ENCODE results near the gene MRPL36. TPM values are rescaled to one million over a fixed set of nuclear protein-coding genes. Genes with fewer than 3 reads are reported as not detected.
"Not testable (repeated sequence)": the region's sequence is repeated elsewhere in the genome, so short reads cannot be mapped to it uniquely, and the experiment has no call there.

Gene MRPL36
- total and polyA plus RNA-seq, 5 donors from 2014 or later: 15.8 to 127 (median 109) TPM

DNA sequence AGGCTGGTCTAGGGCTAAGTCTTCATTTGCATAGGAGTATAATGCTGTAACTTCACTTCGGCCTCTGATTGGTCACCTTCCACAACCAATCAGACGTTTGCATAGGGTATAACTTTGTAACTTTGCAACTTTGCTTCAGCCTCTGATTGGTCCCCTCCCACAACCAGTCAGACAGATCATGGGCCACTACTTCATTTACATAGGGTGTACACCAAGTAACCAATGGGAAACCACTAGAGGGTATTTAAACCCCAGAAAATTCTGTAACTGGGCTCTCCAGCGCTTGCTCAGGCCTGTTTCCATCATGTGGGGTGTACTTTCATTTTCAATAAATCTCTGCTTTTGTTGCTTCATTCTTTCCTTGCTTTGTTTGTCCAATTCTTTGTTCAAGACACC, 10.2 kb downstream of the MRPL36 start:
- not testable (repeated sequence) for H3K27me3 Mint-ChIP-seq; H3K36me3 ChIP-seq (ENCODE audit: control insufficient read depth, insufficient read depth, low read length); H3K27me3 ChIP-seq (ENCODE audit: control insufficient read depth, insufficient read depth, low read length); H3K27ac ChIP-seq (ENCODE audit: insufficient read depth, low read length, poor library complexity, severe bottlenecking); ATAC-seq (ENCODE audit: low read depth in 2 of 2); H3K9me3 ChIP-seq (ENCODE audit: control insufficient read depth in 2 of 2, low read length in 2 of 2); H3K9me3 Mint-ChIP-seq; H3K36me3 Mint-ChIP-seq
- peaks cover 45% of the 10 kb centered on the region for H3K4me1 ChIP-seq (ENCODE audit: control insufficient read depth, insufficient read depth, low read length, poor library complexity, severe bottlenecking)
- Mint-ChIP-seq H3K4me1 (peaks cover 14 to 47% (median 31%) of the 10 kb centered on the region in 4 donors), H3K27ac (peak overlapping the region in 2 of 3 donors; percentile 89 to 96), H3K4me3 (peak overlapping the region in 3 of 4 donors; percentile 0 to 55 (median 4))
- peak in 2 of 3 donors; percentile 30 to 40 for DNase-seq
- H3K4me3 ChIP-seq (ENCODE audit: low read depth, low read length): peak overlapping the region; percentile 42

DNA sequence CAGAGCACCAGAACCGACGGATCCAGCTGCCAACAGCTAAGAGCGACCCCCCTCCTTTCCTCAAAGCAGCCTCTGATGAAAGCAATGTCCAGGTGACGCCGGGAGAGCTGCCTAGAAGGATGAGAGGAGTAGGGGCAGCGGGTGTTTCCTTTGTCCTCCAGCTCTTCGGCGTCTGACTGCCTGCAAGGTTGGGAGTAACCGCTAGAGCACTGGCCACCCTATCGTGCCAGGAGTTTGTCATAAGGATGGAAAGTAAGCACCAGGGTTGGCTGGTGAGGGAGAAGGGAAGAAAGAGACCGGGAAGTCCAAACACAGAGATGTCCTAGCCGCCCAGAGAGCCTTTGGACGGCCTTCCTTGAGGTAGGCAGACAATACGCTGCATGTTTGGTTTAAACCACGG, 10.8 kb downstream of the MRPL36 start:
- H3K4me3 Mint-ChIP-seq: peak overlapping the region in 2 of 4 donors; percentile 38 to 52

DNA sequence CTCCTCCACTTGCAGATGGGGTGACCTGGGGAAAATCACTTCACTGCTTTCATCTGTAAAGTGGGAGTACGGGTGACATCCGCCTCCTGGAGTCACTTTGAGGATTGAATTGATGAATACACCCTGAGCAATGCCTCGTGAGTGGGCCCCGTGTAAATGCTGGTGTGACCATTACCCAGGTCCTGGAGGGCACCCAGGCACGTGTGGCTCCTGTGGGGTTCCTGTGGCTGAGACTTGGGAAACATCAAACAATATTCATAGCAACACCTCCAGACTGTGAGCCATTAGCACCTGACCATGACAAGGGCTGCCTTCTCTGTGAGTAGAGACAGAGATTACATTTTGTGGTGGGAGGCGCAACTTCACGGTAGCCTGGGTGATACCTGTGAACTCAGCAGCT, 11.4 kb downstream of the MRPL36 start:
- Histone ChIP-seq H3K4me1 (ENCODE audit: control insufficient read depth, insufficient read depth, low read length, poor library complexity, severe bottlenecking) (peaks cover 35% of the 10 kb centered on the region), H3K36me3 (ENCODE audit: control insufficient read depth, insufficient read depth, low read length) (no peaks in the 10 kb centered on the region), H3K27me3 (ENCODE audit: control insufficient read depth, insufficient read depth, low read length) (no peaks in the 10 kb centered on the region), H3K27ac (ENCODE audit: insufficient read depth, low read length, poor library complexity, severe bottlenecking) (no peak overlapping the region), H3K4me3 (ENCODE audit: low read depth, low read length) (no peak overlapping the region), H3K9me3 (ENCODE audit: control insufficient read depth in 2 of 2, low read length in 2 of 2) (no peaks in the 10 kb centered on the region)
- peaks cover 10 to 37% (median 26%) of the 10 kb centered on the region in 4 donors for H3K4me1 Mint-ChIP-seq
- ATAC-seq (ENCODE audit: low read depth in 2 of 2) (no peak), DNase-seq (no peak)
- peaks cover 0 to 4% (median 0%) of the 10 kb centered on the region in 7 donors for H3K9me3 Mint-ChIP-seq
- no peak overlapping the region for H3K27ac Mint-ChIP-seq
- H3K27me3 Mint-ChIP-seq: peaks cover 9% of the 10 kb centered on the region
- no peaks in the 10 kb centered on the region for H3K36me3 Mint-ChIP-seq
- H3K4me3 Mint-ChIP-seq: no peak overlapping the region

More for the DNA sequence above, 10.8 kb downstream of the MRPL36 start:
- Histone ChIP-seq H3K4me1 (ENCODE audit: control insufficient read depth, insufficient read depth, low read length, poor library complexity, severe bottlenecking) (peaks cover 39% of the 10 kb centered on the region), H3K4me3 (ENCODE audit: low read depth, low read length) (no peak overlapping the region), H3K9me3 (ENCODE audit: control insufficient read depth in 2 of 2, low read length in 2 of 2) (no peaks in the 10 kb centered on the region), H3K36me3 (ENCODE audit: control insufficient read depth, insufficient read depth, low read length) (no peaks in the 10 kb centered on the region), H3K27me3 (ENCODE audit: control insufficient read depth, insufficient read depth, low read length) (no peaks in the 10 kb centered on the region), H3K27ac (ENCODE audit: insufficient read depth, low read length, poor library complexity, severe bottlenecking) (no peak overlapping the region)
- H3K4me1 Mint-ChIP-seq: peaks cover 14 to 43% (median 29%) of the 10 kb centered on the region in 4 donors
- peak overlapping the region in 1 of 3 donors; percentile 96 for H3K27ac Mint-ChIP-seq
- H3K9me3 Mint-ChIP-seq: peaks cover 0 to 4% (median 0%) of the 10 kb centered on the region in 7 donors
- H3K27me3 Mint-ChIP-seq: peaks cover 5% of the 10 kb centered on the region
- no peak for ATAC-seq (ENCODE audit: low read depth in 2 of 2)
- no peaks in the 10 kb centered on the region for H3K36me3 Mint-ChIP-seq
- no peak for DNase-seq

DNA sequence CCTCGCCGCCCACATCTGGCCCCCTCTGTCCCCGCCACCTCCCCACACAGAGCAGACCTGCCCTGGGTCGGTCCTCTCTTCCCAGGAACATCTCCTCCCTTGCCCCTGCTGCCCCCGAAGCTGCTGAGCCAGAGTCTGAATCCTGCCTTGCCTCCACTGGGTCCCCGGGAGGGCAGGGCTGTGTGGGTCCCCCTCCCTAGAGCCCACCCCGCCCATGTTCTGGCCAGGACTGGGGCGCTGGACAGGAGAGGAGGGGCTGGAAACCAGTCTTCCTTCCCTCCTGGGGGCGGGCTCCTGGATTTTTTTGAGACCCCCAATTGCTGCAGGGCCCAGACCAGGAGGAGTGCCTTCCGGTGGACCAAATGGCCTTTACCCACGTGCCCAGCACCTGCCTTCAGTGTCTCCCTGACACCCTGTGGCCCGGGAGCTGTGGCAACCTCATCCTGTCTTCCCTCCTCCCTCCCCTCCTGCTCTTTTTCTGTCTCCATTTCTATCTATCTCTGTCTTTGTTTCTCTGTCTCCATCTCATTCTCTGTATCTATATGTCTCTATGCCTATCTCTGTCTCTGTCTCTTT, 12.1 kb downstream of the MRPL36 start:
- Histone ChIP-seq H3K4me1 (ENCODE audit: control insufficient read depth, insufficient read depth, low read length, poor library complexity, severe bottlenecking) (peaks cover 28% of the 10 kb centered on the region), H3K27me3 (ENCODE audit: control insufficient read depth, insufficient read depth, low read length) (no peaks in the 10 kb centered on the region), H3K4me3 (ENCODE audit: low read depth, low read length) (no peak overlapping the region), H3K9me3 (ENCODE audit: control insufficient read depth in 2 of 2, low read length in 2 of 2) (no peaks in the 10 kb centered on the region), H3K36me3 (ENCODE audit: control insufficient read depth, insufficient read depth, low read length) (no peaks in the 10 kb centered on the region), H3K27ac (ENCODE audit: insufficient read depth, low read length, poor library complexity, severe bottlenecking) (no peak overlapping the region)
- Mint-ChIP-seq H3K9me3 (no peaks in the 10 kb centered on the region), H3K4me3 (no peak overlapping the region), H3K27ac (peak overlapping the region in 1 of 3 donors; percentile 55), H3K4me1 (peaks cover 3 to 31% (median 22%) of the 10 kb centered on the region in 4 donors), H3K36me3 (no peaks in the 10 kb centered on the region), H3K27me3 (peaks cover 10% of the 10 kb centered on the region)
- ATAC-seq (ENCODE audit: low read depth in 2 of 2) (no peak), DNase-seq (no peak)

DNA sequence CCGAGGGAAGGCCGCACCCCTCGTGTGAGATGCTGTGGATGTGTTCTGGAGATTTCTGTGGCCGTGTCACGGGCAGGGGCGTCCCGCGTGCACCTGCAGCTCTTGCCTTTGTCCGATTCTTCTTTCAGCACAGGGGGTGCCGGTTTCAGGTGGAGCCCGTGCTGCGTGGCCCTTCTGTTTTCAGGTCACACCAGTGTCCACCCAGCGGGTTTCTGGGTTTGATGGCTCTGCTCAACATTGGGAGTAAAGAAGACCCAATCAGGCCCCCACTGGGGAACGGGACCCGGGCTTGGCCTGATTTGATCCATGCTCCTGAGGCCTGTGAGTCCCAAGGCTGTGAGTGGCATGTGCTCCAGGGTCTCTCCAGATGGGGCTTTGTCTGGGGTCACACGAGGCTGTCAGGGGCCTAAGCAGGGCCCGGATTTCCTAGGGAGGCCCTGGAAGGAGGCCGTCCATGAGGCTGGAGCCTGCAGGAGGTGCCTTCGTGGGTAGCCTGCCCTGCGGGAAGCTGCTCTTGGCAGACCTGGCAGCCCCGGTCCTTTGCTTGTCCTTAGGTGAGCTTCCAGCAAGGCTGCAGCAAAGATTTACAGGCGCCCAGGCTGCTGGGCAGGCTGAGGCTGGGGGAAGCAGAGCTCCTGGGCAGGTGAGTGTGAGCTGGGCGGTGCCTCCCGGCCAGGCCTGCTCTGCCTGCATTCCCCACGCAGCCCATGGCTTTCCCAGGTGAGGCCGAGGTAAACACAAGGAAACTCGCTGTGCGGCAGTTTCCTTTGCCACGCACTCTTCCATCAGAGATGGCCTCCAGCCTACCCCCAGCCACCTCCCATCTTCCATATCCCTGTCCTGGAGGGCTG, 12.8 kb downstream of the MRPL36 start:
- no peak overlapping the region for H3K27ac ChIP-seq (ENCODE audit: insufficient read depth, low read length, poor library complexity, severe bottlenecking)
- H3K9me3 ChIP-seq (ENCODE audit: control insufficient read depth in 2 of 2, low read length in 2 of 2): no peaks in the 10 kb centered on the region
- no peak overlapping the region for H3K4me3 ChIP-seq (ENCODE audit: low read depth, low read length)
- Mint-ChIP-seq H3K4me3 (no peak overlapping the region), H3K9me3 (no peaks in the 10 kb centered on the region), H3K27ac (no peak overlapping the region), H3K27me3 (peaks cover 11% of the 10 kb centered on the region), H3K4me1 (peaks cover 2 to 24% (median 17%) of the 10 kb centered on the region in 4 donors), H3K36me3 (no peaks in the 10 kb centered on the region)
- no peak for ATAC-seq (ENCODE audit: low read depth in 2 of 2)
- DNase-seq: no peak
- H3K36me3 ChIP-seq (ENCODE audit: control insufficient read depth, insufficient read depth, low read length): no peaks in the 10 kb centered on the region
- peaks cover 21% of the 10 kb centered on the region for H3K4me1 ChIP-seq (ENCODE audit: control insufficient read depth, insufficient read depth, low read length, poor library complexity, severe bottlenecking)
- no peaks in the 10 kb centered on the region for H3K27me3 ChIP-seq (ENCODE audit: control insufficient read depth, insufficient read depth, low read length)

DNA sequence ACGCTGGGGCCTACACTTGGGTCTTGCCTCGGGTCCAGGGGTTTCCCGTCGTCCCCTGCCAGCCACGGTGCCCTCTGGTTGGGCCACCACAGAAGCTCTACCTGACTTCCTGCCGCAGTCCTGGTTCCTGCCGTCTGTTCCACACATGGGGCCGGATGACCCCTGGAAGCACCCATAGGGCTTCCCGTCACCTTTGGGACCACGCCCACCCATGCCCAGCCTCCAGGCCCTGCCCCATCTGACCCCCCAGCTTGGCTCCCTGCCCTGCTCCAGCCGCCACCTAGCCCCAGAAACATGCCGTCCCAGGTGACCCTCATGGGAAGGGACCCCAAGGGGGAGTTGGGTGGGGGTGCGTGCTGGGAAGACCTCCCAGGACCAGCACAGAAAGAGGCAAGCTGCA, 13.7 kb downstream of the MRPL36 start:
- H3K27me3 Mint-ChIP-seq: peaks cover 14% of the 10 kb centered on the region
- H3K9me3 Mint-ChIP-seq: no peaks in the 10 kb centered on the region
- DNase-seq (no peak), ATAC-seq (ENCODE audit: low read depth in 2 of 2) (no peak)
- H3K4me1 Mint-ChIP-seq: peaks cover 2 to 21% (median 12%) of the 10 kb centered on the region in 4 donors
- H3K36me3 Mint-ChIP-seq: no peaks in the 10 kb centered on the region
- peak overlapping the region in 1 of 4 donors; percentile 4 for H3K4me3 Mint-ChIP-seq
- H3K27ac Mint-ChIP-seq: no peak overlapping the region
- no peak overlapping the region for H3K27ac ChIP-seq (ENCODE audit: insufficient read depth, low read length, poor library complexity, severe bottlenecking)
- H3K4me3 ChIP-seq (ENCODE audit: low read depth, low read length): no peak overlapping the region
- H3K4me1 ChIP-seq (ENCODE audit: control insufficient read depth, insufficient read depth, low read length, poor library complexity, severe bottlenecking): peaks cover 13% of the 10 kb centered on the region
- no peaks in the 10 kb centered on the region for H3K36me3 ChIP-seq (ENCODE audit: control insufficient read depth, insufficient read depth, low read length)
- H3K27me3 ChIP-seq (ENCODE audit: control insufficient read depth, insufficient read depth, low read length): no peaks in the 10 kb centered on the region
- no peaks in the 10 kb centered on the region for H3K9me3 ChIP-seq (ENCODE audit: control insufficient read depth in 2 of 2, low read length in 2 of 2)

DNA sequence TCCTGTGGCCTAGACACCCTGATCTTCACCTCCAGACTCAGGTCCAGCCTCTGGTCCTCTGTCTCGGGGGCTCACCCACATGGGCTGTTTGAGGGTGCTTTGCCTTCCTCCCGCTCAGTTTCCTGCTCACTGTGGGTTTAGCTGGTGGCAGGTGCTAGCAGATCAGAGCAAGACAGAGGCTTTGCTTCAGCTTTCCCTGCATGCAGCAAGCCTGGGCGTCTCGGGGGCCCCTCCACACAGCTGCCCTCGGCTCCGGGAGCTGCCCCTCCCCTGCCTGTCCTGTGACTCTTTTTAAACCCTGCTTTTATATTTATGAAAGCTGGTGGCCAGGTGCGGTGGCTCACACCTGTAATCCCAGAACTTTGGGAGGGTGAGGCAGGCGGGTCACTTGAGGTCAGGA, 14.6 kb downstream of the MRPL36 start:
- Histone ChIP-seq H3K4me1 (ENCODE audit: control insufficient read depth, insufficient read depth, low read length, poor library complexity, severe bottlenecking) (peaks cover 10% of the 10 kb centered on the region), H3K27me3 (ENCODE audit: control insufficient read depth, insufficient read depth, low read length) (no peaks in the 10 kb centered on the region), H3K27ac (ENCODE audit: insufficient read depth, low read length, poor library complexity, severe bottlenecking) (no peak overlapping the region), H3K36me3 (ENCODE audit: control insufficient read depth, insufficient read depth, low read length) (no peaks in the 10 kb centered on the region), H3K9me3 (ENCODE audit: control insufficient read depth in 2 of 2, low read length in 2 of 2) (no peaks in the 10 kb centered on the region), H3K4me3 (ENCODE audit: low read depth, low read length) (no peak overlapping the region)
- no peak overlapping the region for H3K27ac Mint-ChIP-seq
- no peak for ATAC-seq (ENCODE audit: low read depth in 2 of 2)
- peaks cover 18% of the 10 kb centered on the region for H3K27me3 Mint-ChIP-seq
- no peaks in the 10 kb centered on the region for H3K36me3 Mint-ChIP-seq
- H3K9me3 Mint-ChIP-seq: peaks cover 0 to 1% (median 0%) of the 10 kb centered on the region in 7 donors
- DNase-seq: no peak
- no peak overlapping the region for H3K4me3 Mint-ChIP-seq
- H3K4me1 Mint-ChIP-seq: peaks cover 2 to 14% (median 12%) of the 10 kb centered on the region in 4 donors
